Hepatocyte (in vitro differentiated cells): Measurements from ENCODE around the gene CYP4F22.

Experiments used
- CTCF ChIP-seq: fragments of 200-600 bp; sonication (generic); IDR thresholded peaks from 2 replicates; pipeline ENCODE4 v1.5.1; 2016; ENCODE audit warnings: antibody characterized with exemption, mild to moderate bottlenecking; ENCODE audit not compliant: poor library complexity
- EZH2 ChIP-seq: fragments of 200-600 bp; sonication (generic); IDR thresholded peaks from 2 replicates; pipeline ENCODE4 v1.6.1; 2016; ENCODE audit warnings: antibody characterized with exemption, mild to moderate bottlenecking, borderline replicate concordance
- EZH2phosphoT487 ChIP-seq: fragments of 200-600 bp; sonication (generic); IDR thresholded peaks from one replicate; pipeline ENCODE4 v1.6.1; 2018; ENCODE audit warnings: antibody characterized with exemption, mild to moderate bottlenecking, low read depth, moderate library complexity; ENCODE audit not compliant: unreplicated experiment, severe bottlenecking

- TF ChIP-seq EZH2 = no peak
- TF ChIP-seq CTCF = no peak
- no peak for TF ChIP-seq EZH2phosphoT487
These were observed 3.5 kb downstream of the CYP4F22 start for GRCh38 chr19:15511671-15512424.
